GM13977 (cell line): ENCODE data around the gene CCDC12.

Experiments used
- DNase-seq: peaks from one replicate; pipeline ENCODE4 v3.0.0; 2012; ENCODE audit warnings: low spot score
- in situ Hi-C: fragments of 300-500 bp; cut with MboI; formaldehyde crosslinking; loops from one replicate; pipeline ENCODE4 v1.12.0; 2022; ENCODE audit warnings: low sequenced_read_pairs, low pct_unique_long_range_greater_than_20kb, mixed read lengths, inconsistent platforms; ENCODE audit not compliant: unreplicated experiment
- TF ChIP-seq, protein P1 (sequence below): IDR thresholded peaks from 2 replicates; pipeline ENCODE4 v1.5.1; 2012; ENCODE audit warnings: mild to moderate bottlenecking, control low read depth; ENCODE audit not compliant: insufficient read depth; ENCODE audit errors: extremely low read depth, missing control alignments

Gene CCDC12

GRCh38 chr3:46926039-46926438 is 50.5 kb downstream of the CCDC12 start:
- DNase-seq, result no peak
- TF ChIP-seq, protein P1, sequence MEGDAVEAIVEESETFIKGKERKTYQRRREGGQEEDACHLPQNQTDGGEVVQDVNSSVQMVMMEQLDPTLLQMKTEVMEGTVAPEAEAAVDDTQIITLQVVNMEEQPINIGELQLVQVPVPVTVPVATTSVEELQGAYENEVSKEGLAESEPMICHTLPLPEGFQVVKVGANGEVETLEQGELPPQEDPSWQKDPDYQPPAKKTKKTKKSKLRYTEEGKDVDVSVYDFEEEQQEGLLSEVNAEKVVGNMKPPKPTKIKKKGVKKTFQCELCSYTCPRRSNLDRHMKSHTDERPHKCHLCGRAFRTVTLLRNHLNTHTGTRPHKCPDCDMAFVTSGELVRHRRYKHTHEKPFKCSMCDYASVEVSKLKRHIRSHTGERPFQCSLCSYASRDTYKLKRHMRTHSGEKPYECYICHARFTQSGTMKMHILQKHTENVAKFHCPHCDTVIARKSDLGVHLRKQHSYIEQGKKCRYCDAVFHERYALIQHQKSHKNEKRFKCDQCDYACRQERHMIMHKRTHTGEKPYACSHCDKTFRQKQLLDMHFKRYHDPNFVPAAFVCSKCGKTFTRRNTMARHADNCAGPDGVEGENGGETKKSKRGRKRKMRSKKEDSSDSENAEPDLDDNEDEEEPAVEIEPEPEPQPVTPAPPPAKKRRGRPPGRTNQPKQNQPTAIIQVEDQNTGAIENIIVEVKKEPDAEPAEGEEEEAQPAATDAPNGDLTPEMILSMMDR, result no peak
- in situ Hi-C loops, result no loop called here

- DNase-seq, result no peak
- TF ChIP-seq, protein P1, result no peak
- in situ Hi-C loops, result no loop called here
These were observed 51.0 kb downstream of the CCDC12 start for GRCh38 chr3:46925585-46925934.

GRCh38 chr3:46924921-46925584 is 51.5 kb downstream of the CCDC12 start:
- TF ChIP-seq, protein P1, result no peak
- no peak for DNase-seq
- in situ Hi-C loops, result loop anchor here (25.0 kb wide), 1 partner anchor 437 kb away; no protein-coding TSS in a partner anchor

- TF ChIP-seq, protein P1, result peak; percentile 60
- in situ Hi-C loops, result loop anchor here (25.0 kb wide), 1 partner anchor 439 kb away; no protein-coding TSS in a partner anchor
- no peak for DNase-seq
These were observed 52.8 kb downstream of the CCDC12 start for GRCh38 chr3:46923559-46924350.

DNA sequence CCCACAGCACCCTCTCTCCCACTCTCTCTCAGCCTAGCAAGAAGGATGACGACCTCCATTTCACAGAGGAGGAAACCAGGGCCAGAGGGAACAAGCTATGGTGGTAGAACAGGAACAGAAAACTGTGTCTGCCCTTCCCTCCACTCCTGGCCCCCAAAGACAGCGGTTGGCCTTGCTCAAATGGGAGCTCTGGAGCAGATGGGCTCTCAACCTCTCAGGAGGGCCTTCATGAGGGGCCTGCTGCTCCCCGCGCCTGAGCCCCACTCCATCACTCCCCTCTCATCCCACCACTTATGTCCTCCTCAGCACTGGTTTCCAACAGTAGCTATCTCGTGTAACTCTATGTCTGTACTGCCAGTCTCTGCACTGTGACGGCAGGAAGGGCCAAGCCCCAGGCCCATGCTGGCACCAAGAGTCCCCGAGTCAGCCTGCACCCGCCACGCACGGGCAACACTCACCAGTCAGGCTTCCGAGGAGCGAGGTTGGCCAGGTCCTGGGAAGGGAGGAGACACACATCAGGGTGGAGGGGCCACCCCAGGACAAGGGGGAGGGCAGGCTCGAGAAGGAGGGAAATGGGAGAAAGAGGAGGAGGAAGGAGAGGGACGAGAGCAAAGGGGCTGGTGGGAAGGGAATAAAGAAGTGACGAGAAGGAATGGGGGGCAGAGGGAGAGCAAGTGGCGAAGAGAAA is 53.5 kb downstream of the CCDC12 start:
- no peak for DNase-seq
- TF ChIP-seq, protein P1, result no peak
- in situ Hi-C loops, result loop anchor here (25.0 kb wide), 1 partner anchor 439 kb away; no protein-coding TSS in a partner anchor

- DNase-seq, result no peak
- TF ChIP-seq, protein P1, result no peak
- in situ Hi-C loops, result loop anchor here (25.0 kb wide), 1 partner anchor 440 kb away; no protein-coding TSS in a partner anchor
These were observed 54.1 kb downstream of the CCDC12 start for GRCh38 chr3:46922426-46922825.
